GM19238 (cell line): ENCODE results near the gene SLC22A16.
"Not testable (repeated sequence)": the region's sequence is repeated elsewhere in the genome, so short reads cannot be mapped to it uniquely, and the experiment has no call there.

Experiments used
- DNase-seq: peaks from one replicate; pipeline ENCODE4 v3.0.0; 2011; ENCODE audit warnings: low spot score; ENCODE audit not compliant: insufficient read length

SLC22A16 gene

DNA sequence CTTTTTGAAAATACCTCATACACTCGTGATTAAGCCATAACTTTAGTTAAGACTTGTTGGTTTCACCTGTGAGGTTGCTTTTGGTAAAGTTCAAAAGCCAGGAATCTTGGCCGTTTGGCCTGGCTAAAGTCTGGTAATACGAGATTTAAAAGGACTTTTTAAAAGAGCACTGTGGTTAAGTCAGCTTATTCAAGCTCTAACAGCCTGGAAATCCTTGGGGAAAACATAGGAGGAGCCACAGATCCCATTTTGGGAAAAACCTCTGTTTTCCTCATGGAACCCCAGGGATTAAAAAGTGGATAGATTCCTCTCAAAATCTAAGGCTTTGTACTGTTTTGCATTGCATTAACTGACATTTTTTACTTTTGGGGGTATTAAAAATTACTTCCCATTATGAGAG is 13.7 kb upstream of the SLC22A16 start:
- no peak for DNase-seq

GRCh38 chr6:110488606-110489190 is 12.3 kb upstream of the SLC22A16 start:
- DNase-seq: no peak

- DNase-seq: not testable (repeated sequence)
Observed at GRCh38 chr6:110487968-110488381, 11.6 kb upstream of the SLC22A16 start.

GRCh38 chr6:110486756-110487155 is 10.3 kb upstream of the SLC22A16 start:
- no peak for DNase-seq

GRCh38 chr6:110485491-110485890 is 9.1 kb upstream of the SLC22A16 start:
- no peak for DNase-seq

DNA sequence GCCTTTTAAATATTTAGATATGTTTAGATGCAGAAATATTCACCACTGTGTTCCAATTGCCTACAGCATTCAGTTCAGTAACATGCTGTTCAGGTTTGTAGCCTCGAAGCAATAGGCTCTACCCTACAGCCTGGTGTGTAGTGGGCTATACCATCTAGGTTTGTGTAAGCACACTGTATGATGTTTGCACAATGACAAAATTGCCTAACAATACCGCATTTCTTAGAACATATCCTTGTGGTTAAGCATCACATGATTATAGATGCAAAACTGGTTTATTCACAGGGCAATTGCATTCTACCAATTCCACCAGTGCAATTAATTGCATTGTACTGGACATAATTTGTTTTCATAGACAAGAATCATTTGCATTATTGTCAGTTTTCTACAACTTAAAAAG is 7.9 kb upstream of the SLC22A16 start:
- DNase-seq: no peak

GRCh38 chr6:110482774-110483400 is 6.5 kb upstream of the SLC22A16 start:
- no peak for DNase-seq

DNA sequence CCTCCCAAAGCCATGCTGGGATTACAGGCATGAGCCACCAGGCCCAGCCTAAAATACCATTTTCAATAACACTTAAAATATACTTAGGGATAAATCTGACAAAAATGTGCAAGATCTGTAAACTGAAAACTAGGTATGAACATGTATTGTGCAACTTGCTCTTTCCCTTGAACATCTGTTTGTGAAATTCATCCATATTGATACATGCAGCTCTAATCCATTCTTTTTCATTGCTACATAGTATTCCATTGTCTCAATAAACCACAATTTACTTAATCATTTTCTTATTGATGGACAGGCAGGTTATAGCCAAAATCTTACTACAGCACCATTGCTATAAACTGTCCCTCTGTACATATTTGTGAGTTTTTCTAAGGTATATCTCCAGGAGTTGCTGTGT is 4.7 kb upstream of the SLC22A16 start:
- DNase-seq: no peak

GRCh38 chr6:110475066-110475653 is 1.3 kb downstream of the SLC22A16 start:
- no peak for DNase-seq

DNA sequence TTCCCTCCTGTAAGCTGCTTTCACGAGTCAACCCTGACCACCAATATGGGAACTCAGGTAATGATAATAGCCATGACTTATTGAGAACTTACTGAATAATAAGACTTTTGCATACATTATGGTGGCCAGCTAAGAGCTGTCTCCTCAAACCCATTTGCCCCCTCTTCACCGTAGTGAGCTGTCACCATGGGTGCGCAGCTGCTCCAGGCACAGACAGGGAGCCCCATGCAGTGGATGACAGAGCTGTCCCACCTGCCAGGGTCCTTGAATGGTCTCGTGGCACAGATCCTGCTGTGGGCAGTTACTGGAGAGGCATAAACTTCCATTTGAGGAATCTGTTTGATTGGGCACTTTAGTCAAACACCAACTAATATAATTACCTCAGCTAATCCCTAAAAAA is 1.9 kb downstream of the SLC22A16 start:
- no peak for DNase-seq

DNA sequence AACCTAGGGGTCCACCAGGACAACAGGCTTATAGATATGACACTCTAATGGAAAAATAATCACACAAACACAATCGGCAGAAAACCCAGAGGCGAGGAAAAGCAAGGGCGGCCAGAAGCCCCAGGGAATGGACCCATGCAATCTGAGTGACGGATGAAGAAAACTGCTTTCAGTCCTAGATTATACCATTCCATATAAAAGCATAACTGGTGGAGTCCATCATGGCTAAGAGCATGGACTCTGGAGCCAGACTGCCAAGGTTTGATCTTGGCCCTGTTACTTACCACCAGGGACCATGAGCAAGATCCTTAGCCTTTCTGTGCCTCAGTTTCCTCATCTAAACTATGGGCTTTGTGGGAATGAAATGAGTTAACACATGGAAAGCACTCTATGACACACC is 3.7 kb downstream of the SLC22A16 start:
- DNase-seq: no peak

- DNase-seq: no peak
Observed at GRCh38 chr6:110471726-110472365, 4.6 kb downstream of the SLC22A16 start.

GRCh38 chr6:110468731-110469130 is 7.7 kb downstream of the SLC22A16 start:
- no peak for DNase-seq

GRCh38 chr6:110467566-110468140 is 8.8 kb downstream of the SLC22A16 start:
- no peak for DNase-seq

- no peak for DNase-seq
Observed at GRCh38 chr6:110462884-110463481, 13.4 kb downstream of the SLC22A16 start.

GRCh38 chr6:110461376-110461775 is 15.0 kb downstream of the SLC22A16 start:
- DNase-seq: no peak

DNA sequence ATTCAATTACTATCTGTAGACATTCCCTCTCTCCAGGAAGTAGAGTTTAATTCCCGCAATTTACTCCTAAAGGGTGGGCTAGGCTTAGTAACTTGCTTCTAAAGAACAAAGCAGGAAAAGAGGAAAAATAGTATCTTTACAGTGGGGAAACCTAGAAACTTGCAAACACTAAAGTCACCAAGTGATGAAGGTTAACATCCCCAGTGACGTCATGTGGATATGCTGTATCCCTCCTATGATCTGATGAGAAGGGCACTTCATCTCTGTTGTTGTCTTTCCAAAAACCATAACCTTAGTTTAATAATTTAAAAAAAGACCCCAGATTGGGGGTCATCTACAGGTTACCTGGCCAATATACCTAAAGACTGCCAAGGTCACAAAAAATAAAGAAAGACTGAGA is 17.3 kb downstream of the SLC22A16 start:
- DNase-seq: no peak

DNA sequence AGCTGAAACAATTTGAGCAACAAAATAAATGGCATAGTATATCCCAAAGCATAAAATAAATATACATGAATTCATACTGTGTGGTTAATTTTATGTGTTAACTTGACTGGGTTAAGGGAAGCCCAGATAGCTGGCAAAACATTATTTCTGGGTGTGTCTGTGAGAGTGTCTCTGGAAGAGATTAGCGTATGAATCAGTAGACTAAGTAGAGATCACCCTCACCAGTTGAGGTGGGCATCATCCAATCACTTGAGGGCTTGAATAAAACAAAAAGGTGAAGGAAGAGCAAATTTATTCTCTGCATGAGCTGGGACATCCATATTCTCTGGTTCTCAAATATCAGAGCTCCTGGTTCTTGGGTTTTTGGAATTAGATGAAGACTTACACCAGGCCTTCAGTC is 17.9 kb downstream of the SLC22A16 start:
- DNase-seq: no peak

- not testable (repeated sequence) for DNase-seq
Observed at GRCh38 chr6:110457567-110458175, 18.7 kb downstream of the SLC22A16 start.

GRCh38 chr6:110456694-110457093 is 19.7 kb downstream of the SLC22A16 start:
- no peak for DNase-seq

- no peak for DNase-seq
Observed at GRCh38 chr6:110449541-110449895, 26.9 kb downstream of the SLC22A16 start.
